Measurements from ENCODE around the gene WDR45.

Gene WDR45

GRCh38 chrX:49043220-49043986, 36.3 kb downstream of the WDR45 start, which contains the start of gene TFE3:
TSS of gene TFE3 (minus strand) at chrX:49043357. CDS start at chrX:49043226, 131 bp downstream.
- peak; percentile 90 to 92 for DNase-seq (ENCODE audit: low read depth in 2 of 2)

GRCh38 chrX:49042581-49043219, 37.0 kb downstream of the WDR45 start:
- no peak for DNase-seq (ENCODE audit: low read depth in 2 of 2)

- no peak for DNase-seq (ENCODE audit: low read depth in 2 of 2)
Observed at GRCh38 chrX:49041744-49042580, 37.7 kb downstream of the WDR45 start.

- DNase-seq (ENCODE audit: low read depth in 2 of 2): no peak
Observed at GRCh38 chrX:49040376-49040955, 39.2 kb downstream of the WDR45 start.

GRCh38 chrX:49039598-49040375, 39.9 kb downstream of the WDR45 start:
- DNase-seq (ENCODE audit: low read depth in 2 of 2): peak; percentile 18 to 26

- no peak for DNase-seq (ENCODE audit: low read depth in 2 of 2)
Observed at GRCh38 chrX:49037883-49038475, 41.7 kb downstream of the WDR45 start.

GRCh38 chrX:49030283-49030682, 49.4 kb downstream of the WDR45 start:
- DNase-seq (ENCODE audit: low read depth in 2 of 2): no peak

GRCh38 chrX:49029876-49030275, 49.8 kb downstream of the WDR45 start:
- no peak for DNase-seq (ENCODE audit: low read depth in 2 of 2)

All from stimulated activated CD8-positive, alpha-beta memory T cell treated with anti-CD3 and anti-CD28 coated beads, Interleukin-15, amount 100 ng/mL, for 48 hours (primary cell).